ENCODE results near the gene CCER1. TPM values are rescaled to one million over a fixed set of nuclear protein-coding genes. Genes with fewer than 3 reads are reported as not detected.
A peak's percentile ranks its signal among the peaks of the same experiment; 100 is the strongest.

Gene CCER1
- total RNA-seq, 4 donors from 2014 or later, result not detected

DNA sequence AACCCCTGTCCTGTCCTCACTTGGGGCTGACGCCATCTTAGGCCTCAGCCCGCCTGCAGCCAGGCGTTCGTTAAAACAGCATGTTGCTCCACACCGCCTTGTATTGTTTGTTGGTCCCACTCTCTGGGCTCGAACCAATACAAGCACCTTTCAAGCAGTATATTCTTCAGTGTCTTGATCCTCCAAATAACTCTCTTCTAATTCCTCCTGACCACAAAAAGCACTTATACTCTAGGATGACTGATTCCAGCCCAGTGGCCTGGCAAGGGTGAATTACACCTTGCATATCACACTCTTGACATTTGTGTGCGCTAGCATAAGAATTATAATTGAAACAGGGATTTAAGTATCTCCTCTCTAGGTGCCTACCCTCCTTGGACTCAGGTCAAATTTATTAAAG lies 7.1 kb downstream of the CCER1 start:
- DNase-seq (ENCODE audit: extremely low spot score), result no peak
- no peak overlapping the region for H3K27ac ChIP-seq (replicated peaks in 1 of 4)
- no peaks in the 10 kb centered on the region for H3K36me3 ChIP-seq
- 99% methylated on average over 7 of the region's 7 CpGs for WGBS
- no peaks in the 10 kb centered on the region for H3K4me1 ChIP-seq
- H3K4me3 ChIP-seq, result no peak overlapping the region
- no peaks in the 10 kb centered on the region for H3K27me3 ChIP-seq
- no peaks in the 10 kb centered on the region for H3K9me3 ChIP-seq
- no peak for TF ChIP-seq POLR2AphosphoS5 (IDR thresholded peaks at IDR 0.05)
- no peak for TF ChIP-seq POLR2A (IDR thresholded peaks at IDR 0.05; ENCODE audit: low read depth)
- no peak for TF ChIP-seq EP300 (IDR thresholded peaks at IDR 0.05)
- TF ChIP-seq, protein P1, sequence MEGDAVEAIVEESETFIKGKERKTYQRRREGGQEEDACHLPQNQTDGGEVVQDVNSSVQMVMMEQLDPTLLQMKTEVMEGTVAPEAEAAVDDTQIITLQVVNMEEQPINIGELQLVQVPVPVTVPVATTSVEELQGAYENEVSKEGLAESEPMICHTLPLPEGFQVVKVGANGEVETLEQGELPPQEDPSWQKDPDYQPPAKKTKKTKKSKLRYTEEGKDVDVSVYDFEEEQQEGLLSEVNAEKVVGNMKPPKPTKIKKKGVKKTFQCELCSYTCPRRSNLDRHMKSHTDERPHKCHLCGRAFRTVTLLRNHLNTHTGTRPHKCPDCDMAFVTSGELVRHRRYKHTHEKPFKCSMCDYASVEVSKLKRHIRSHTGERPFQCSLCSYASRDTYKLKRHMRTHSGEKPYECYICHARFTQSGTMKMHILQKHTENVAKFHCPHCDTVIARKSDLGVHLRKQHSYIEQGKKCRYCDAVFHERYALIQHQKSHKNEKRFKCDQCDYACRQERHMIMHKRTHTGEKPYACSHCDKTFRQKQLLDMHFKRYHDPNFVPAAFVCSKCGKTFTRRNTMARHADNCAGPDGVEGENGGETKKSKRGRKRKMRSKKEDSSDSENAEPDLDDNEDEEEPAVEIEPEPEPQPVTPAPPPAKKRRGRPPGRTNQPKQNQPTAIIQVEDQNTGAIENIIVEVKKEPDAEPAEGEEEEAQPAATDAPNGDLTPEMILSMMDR (IDR thresholded peaks at IDR 0.05), result no peak
- intact Hi-C loops (cut with DNase I), result no loop called here

DNA sequence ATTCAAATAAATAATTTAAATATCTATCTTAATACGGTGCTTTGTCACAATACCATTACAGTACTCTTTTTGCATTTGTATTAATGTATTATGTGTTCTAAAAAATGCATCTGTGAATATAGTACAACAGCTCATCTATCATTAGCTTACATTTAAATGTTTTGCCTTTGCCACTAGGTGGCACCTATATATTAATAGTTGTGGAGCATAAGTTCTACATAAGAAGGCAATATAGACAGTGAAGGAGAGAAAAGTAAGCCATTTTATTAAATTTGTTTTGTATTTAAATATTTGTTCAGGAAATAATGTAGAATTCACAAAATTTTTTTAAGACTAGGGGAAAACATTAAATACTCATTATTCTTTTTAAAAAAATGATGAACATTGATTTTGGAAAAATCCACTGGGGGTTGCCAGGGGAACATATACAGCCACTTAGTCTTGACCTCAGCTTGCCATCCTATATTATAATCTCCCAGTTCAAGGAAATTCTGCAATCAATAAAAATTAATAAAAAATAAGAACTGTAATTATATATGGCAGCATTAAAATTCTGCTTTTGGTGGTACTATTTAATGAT lies 9.8 kb downstream of the CCER1 start:
- intact Hi-C loops (cut with DNase I), result no loop called here
- H3K36me3 ChIP-seq, result no peaks in the 10 kb centered on the region
- TF ChIP-seq, protein P1 (IDR thresholded peaks at IDR 0.05), result peak; percentile 23 to 47 (median 34)
- TF ChIP-seq POLR2AphosphoS5 (IDR thresholded peaks at IDR 0.05), result no peak
- H3K4me3 ChIP-seq, result no peak overlapping the region
- 54% methylated on average over 1 of the region's 1 CpG for WGBS
- no peak for DNase-seq (ENCODE audit: extremely low spot score)
- no peaks in the 10 kb centered on the region for H3K27me3 ChIP-seq
- H3K9me3 ChIP-seq, result no peaks in the 10 kb centered on the region
- H3K4me1 ChIP-seq, result peaks cover 0 to 4% (median 2%) of the 10 kb centered on the region in 4 donors
- no peak overlapping the region for H3K27ac ChIP-seq (replicated peaks in 1 of 4)

DNA sequence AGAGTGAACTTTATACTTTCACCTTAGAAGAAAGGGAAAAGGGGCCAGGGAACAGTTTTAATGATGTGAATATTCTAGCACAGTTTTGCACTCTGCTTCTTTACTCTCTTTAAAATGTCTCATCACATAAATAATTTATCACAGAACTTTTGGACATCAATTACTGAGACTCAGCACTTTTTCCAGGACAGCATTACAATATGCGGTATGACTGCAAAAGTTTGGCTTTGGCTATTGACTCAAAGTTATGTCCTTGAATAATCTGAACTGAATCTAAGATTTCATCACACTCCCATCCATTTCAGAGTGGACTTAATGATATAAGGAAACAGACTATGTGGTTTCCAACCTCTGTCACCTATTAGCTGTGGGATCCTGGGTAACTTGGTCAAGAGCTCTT lies 11.7 kb downstream of the CCER1 start:
- Histone ChIP-seq H3K27me3 (no peaks in the 10 kb centered on the region), H3K4me1 (peaks cover 0 to 14% (median 10%) of the 10 kb centered on the region in 4 donors), H3K36me3 (no peaks in the 10 kb centered on the region), H3K4me3 (no peak overlapping the region), H3K27ac (replicated peaks in 1 of 4) (no peak overlapping the region), H3K9me3 (no peaks in the 10 kb centered on the region)
- WGBS, result 92% methylated on average over 1 of the region's 1 CpG
- TF ChIP-seq POLR2AphosphoS5 (IDR thresholded peaks at IDR 0.05) (no peak), EP300 (IDR thresholded peaks at IDR 0.05) (no peak), POLR2A (IDR thresholded peaks at IDR 0.05; ENCODE audit: low read depth) (no peak)
- TF ChIP-seq, protein P1 (IDR thresholded peaks at IDR 0.05), result no peak
- DNase-seq (ENCODE audit: extremely low spot score), result no peak
- intact Hi-C loops (cut with DNase I), result no loop called here

DNA sequence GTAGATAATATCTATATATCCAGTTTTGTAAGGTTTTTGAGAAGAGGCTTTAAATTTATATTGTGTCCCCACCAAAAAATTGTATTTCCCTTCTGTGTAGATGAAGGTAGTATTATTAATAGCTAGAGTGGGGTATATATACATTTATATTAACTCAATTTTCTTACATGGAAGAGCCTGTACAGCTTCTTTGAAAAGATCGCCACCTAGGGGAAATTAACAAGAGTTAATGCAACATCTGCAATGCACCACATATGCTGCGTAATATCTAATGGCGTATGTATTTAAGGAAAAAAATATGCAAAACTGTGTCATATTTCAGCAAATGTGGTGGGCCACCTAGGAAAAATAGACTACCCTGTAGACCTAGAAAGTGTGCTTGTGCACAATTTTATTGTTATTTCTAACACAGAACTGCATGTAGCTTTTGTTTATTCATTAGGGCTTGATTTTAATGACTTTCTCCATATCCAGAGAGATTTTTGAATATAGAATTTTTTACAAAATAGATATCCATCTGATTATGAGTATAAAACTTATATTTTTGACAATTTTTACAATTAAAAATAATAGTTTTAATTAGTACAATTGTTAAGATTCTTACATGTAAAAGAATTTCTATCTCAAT lies 14.0 kb downstream of the CCER1 start:
- 43% methylated on average over 3 of the region's 3 CpGs for WGBS
- peaks cover 0 to 14% (median 10%) of the 10 kb centered on the region in 4 donors for H3K4me1 ChIP-seq
- H3K4me3 ChIP-seq, result no peak overlapping the region
- no peaks in the 10 kb centered on the region for H3K27me3 ChIP-seq
- H3K36me3 ChIP-seq, result no peaks in the 10 kb centered on the region
- no peak overlapping the region for H3K27ac ChIP-seq (replicated peaks in 1 of 4)
- DNase-seq (ENCODE audit: extremely low spot score), result no peak
- intact Hi-C loops (cut with DNase I), result no loop called here
- H3K9me3 ChIP-seq, result no peaks in the 10 kb centered on the region
- TF ChIP-seq POLR2AphosphoS5 (IDR thresholded peaks at IDR 0.05) (no peak), POLR2A (IDR thresholded peaks at IDR 0.05; ENCODE audit: low read depth) (no peak), EP300 (IDR thresholded peaks at IDR 0.05) (no peak)
- TF ChIP-seq, protein P1 (IDR thresholded peaks at IDR 0.05), result peak; percentile 22 to 54 (median 45)

All from esophagus muscularis mucosa (tissue), 4 donors.